OCI-LY1 (cell line): ENCODE results near the gene TNNT2.

Source experiments
- EZH2 ChIP-seq: fragments of 200-600 bp; sonication (generic), shearing (Covaris generic); IDR thresholded peaks from 2 replicates; pipeline ENCODE4 v1.8.0; 2017; ENCODE audit warnings: borderline replicate concordance, mixed run types, mild to moderate bottlenecking, antibody characterized with exemption, low read length, moderate library complexity, mixed read lengths
- TF ChIP-seq, protein P1 (sequence below): fragments of 200-600 bp; sonication (generic), shearing (Covaris generic); IDR thresholded peaks from 2 replicates; pipeline ENCODE4 v1.5.1; 2017; ENCODE audit warnings: mild to moderate bottlenecking, antibody characterized with exemption, low read length, moderate library complexity, mixed read lengths

GRCh38 chr1:201359031-201359872 is 18.2 kb downstream of the TNNT2 start:
- TF ChIP-seq, protein P1, sequence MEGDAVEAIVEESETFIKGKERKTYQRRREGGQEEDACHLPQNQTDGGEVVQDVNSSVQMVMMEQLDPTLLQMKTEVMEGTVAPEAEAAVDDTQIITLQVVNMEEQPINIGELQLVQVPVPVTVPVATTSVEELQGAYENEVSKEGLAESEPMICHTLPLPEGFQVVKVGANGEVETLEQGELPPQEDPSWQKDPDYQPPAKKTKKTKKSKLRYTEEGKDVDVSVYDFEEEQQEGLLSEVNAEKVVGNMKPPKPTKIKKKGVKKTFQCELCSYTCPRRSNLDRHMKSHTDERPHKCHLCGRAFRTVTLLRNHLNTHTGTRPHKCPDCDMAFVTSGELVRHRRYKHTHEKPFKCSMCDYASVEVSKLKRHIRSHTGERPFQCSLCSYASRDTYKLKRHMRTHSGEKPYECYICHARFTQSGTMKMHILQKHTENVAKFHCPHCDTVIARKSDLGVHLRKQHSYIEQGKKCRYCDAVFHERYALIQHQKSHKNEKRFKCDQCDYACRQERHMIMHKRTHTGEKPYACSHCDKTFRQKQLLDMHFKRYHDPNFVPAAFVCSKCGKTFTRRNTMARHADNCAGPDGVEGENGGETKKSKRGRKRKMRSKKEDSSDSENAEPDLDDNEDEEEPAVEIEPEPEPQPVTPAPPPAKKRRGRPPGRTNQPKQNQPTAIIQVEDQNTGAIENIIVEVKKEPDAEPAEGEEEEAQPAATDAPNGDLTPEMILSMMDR, result no peak
- no peak for TF ChIP-seq EZH2
